Adrenal gland (tissue), 5 donors: ENCODE data around the gene ZNF598.

Experiments used
- CTCF ChIP-seq, 6 experiments: fragments of 450-650 bp in 4 of 6; fragments of 200-600 bp in 2 of 6; sonication (generic) in 1 of 6; IDR thresholded peaks; 1 replicate in 5 of 6; 2 replicates in 1 of 6; pipeline versions ENCODE4 v1.5.1 to v1.8.0; 2016 to 2021; ENCODE audit warnings: antibody characterized with exemption in 6 of 6, mild to moderate bottlenecking in 2 of 6, moderate library complexity in 1 of 6
- POLR2A ChIP-seq, 2 donors: fragments of 450-650 bp; IDR thresholded peaks; one replicate each; pipeline ENCODE4 v1.6.1; 2017; ENCODE audit warnings: antibody characterized with exemption in 2 of 2, mild to moderate bottlenecking in 2 of 2, moderate library complexity in 1 of 2
- donor health status: DM: no; HTN: no; CAD: no.

- no peak for TF ChIP-seq CTCF (IDR thresholded peaks at IDR 0.05)
- TF ChIP-seq POLR2A (IDR thresholded peaks at IDR 0.05), result no peak
Measured at GRCh38 chr16:2025878-2026460, 16.3 kb upstream of the ZNF598 start.
